Measurements from ENCODE around the gene MAP3K12. TPM values are rescaled to one million over a fixed set of nuclear protein-coding genes. Genes with fewer than 3 reads are reported as not detected.
"Not testable (repeated sequence)": the region's sequence is repeated elsewhere in the genome, so short reads cannot be mapped to it uniquely, and the experiment has no call there.

MAP3K12 gene
- total RNA-seq, 2 donors from 2014 or later = 5.5 to 8.1 TPM

- no peak overlapping the region for H3K9ac ChIP-seq (ENCODE audit: extremely low read depth, low read length, poor library complexity, severe bottlenecking)
- H3K27ac ChIP-seq (ENCODE audit: low read depth, low read length) = no peak overlapping the region
- Mint-ChIP-seq H3K9me3 (no peaks in the 10 kb centered on the region), H3K36me3 (ENCODE audit: low read depth) (peaks cover 69% of the 10 kb centered on the region), H3K27ac (peak overlapping the region; percentile 83), H3K4me3 (no peak overlapping the region), H3K27me3 (ENCODE audit: insufficient read depth) (no peaks in the 10 kb centered on the region), H3K4me1 (peaks cover 31% of the 10 kb centered on the region)
- TF ChIP-seq, protein P1, sequence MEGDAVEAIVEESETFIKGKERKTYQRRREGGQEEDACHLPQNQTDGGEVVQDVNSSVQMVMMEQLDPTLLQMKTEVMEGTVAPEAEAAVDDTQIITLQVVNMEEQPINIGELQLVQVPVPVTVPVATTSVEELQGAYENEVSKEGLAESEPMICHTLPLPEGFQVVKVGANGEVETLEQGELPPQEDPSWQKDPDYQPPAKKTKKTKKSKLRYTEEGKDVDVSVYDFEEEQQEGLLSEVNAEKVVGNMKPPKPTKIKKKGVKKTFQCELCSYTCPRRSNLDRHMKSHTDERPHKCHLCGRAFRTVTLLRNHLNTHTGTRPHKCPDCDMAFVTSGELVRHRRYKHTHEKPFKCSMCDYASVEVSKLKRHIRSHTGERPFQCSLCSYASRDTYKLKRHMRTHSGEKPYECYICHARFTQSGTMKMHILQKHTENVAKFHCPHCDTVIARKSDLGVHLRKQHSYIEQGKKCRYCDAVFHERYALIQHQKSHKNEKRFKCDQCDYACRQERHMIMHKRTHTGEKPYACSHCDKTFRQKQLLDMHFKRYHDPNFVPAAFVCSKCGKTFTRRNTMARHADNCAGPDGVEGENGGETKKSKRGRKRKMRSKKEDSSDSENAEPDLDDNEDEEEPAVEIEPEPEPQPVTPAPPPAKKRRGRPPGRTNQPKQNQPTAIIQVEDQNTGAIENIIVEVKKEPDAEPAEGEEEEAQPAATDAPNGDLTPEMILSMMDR (conservative IDR thresholded peaks at IDR 0.05) = no peak
- no peaks in the 10 kb centered on the region for H3K9me3 ChIP-seq (ENCODE audit: control insufficient read depth, low read length)
- H3K36me3 ChIP-seq (ENCODE audit: control insufficient read depth, insufficient read depth, low read length) = peaks cover 92% of the 10 kb centered on the region
- H3K4me1 ChIP-seq (ENCODE audit: control insufficient read depth, insufficient read depth, low read length) = peaks cover 25% of the 10 kb centered on the region
- WGBS, 2 experiments (ENCODE audit: insufficient coverage in 1 of 2, insufficient read length in 1 of 2) = 93 to 97% methylated on average over 18 of the region's 18 CpGs
- H3K27me3 ChIP-seq (ENCODE audit: control insufficient read depth, insufficient read depth, low read length, poor library complexity, severe bottlenecking) = no peaks in the 10 kb centered on the region
- peak; percentile 71 for DNase-seq
- H3K4me3 ChIP-seq (ENCODE audit: low read length) = no peak overlapping the region
Measured at GRCh38 chr12:53482626-53483168, 16.6 kb downstream of the MAP3K12 start.

- no peaks in the 10 kb centered on the region for H3K9me3 Mint-ChIP-seq
- peak overlapping the region; percentile 91 for H3K27ac Mint-ChIP-seq
- H3K27me3 Mint-ChIP-seq (ENCODE audit: insufficient read depth) = no peaks in the 10 kb centered on the region
- Histone ChIP-seq H3K9ac (ENCODE audit: extremely low read depth, low read length, poor library complexity, severe bottlenecking) (no peak overlapping the region), H3K36me3 (ENCODE audit: control insufficient read depth, insufficient read depth, low read length) (peaks cover 93% of the 10 kb centered on the region), H3K27me3 (ENCODE audit: control insufficient read depth, insufficient read depth, low read length, poor library complexity, severe bottlenecking) (no peaks in the 10 kb centered on the region), H3K4me3 (ENCODE audit: low read length) (no peak overlapping the region), H3K9me3 (ENCODE audit: control insufficient read depth, low read length) (no peaks in the 10 kb centered on the region), H3K27ac (ENCODE audit: low read depth, low read length) (no peak overlapping the region), H3K4me1 (ENCODE audit: control insufficient read depth, insufficient read depth, low read length) (peaks cover 25% of the 10 kb centered on the region)
- WGBS, 2 experiments (ENCODE audit: insufficient coverage in 1 of 2, insufficient read length in 1 of 2) = 87 to 90% methylated on average over 4 to 8 of the region's 9 CpGs
- peaks cover 33% of the 10 kb centered on the region for H3K4me1 Mint-ChIP-seq
- TF ChIP-seq, protein P1 (conservative IDR thresholded peaks at IDR 0.05) = peak; percentile 66
- H3K4me3 Mint-ChIP-seq = no peak overlapping the region
- peaks cover 68% of the 10 kb centered on the region for H3K36me3 Mint-ChIP-seq (ENCODE audit: low read depth)
- DNase-seq = peak; percentile 85
Measured at GRCh38 chr12:53481939-53482586, 17.2 kb downstream of the MAP3K12 start.

- H3K36me3 Mint-ChIP-seq (ENCODE audit: low read depth) = peaks cover 74% of the 10 kb centered on the region
- H3K27ac Mint-ChIP-seq; H3K27ac ChIP-seq (ENCODE audit: low read depth, low read length): not testable (repeated sequence)
Measured at GRCh38 chr12:53481458-53481857, 17.8 kb downstream of the MAP3K12 start.

More at GRCh38 chr12:53481458-53481857, 17.8 kb downstream of the MAP3K12 start:
- H3K4me3 Mint-ChIP-seq; H3K27me3 Mint-ChIP-seq (ENCODE audit: insufficient read depth); H3K9ac ChIP-seq (ENCODE audit: extremely low read depth, low read length, poor library complexity, severe bottlenecking); H3K9me3 Mint-ChIP-seq; H3K9me3 ChIP-seq (ENCODE audit: control insufficient read depth, low read length); DNase-seq; H3K4me3 ChIP-seq (ENCODE audit: low read length); H3K27me3 ChIP-seq (ENCODE audit: control insufficient read depth, insufficient read depth, low read length, poor library complexity, severe bottlenecking): not testable (repeated sequence)
- H3K4me1 Mint-ChIP-seq = peaks cover 39% of the 10 kb centered on the region
- H3K36me3 ChIP-seq (ENCODE audit: control insufficient read depth, insufficient read depth, low read length) = peaks cover 93% of the 10 kb centered on the region
- WGBS, 2 experiments (ENCODE audit: insufficient coverage in 1 of 2, insufficient read length in 1 of 2) = 91 to 93% methylated on average over 5 to 6 of the region's 6 CpGs
- peaks cover 25% of the 10 kb centered on the region for H3K4me1 ChIP-seq (ENCODE audit: control insufficient read depth, insufficient read depth, low read length)
